GM18868 (cell line): ENCODE measurements around the gene FARS2.

ENCODE experiments used
- ATAC-seq: cut with Tn5 transposase; IDR thresholded peaks from one replicate; pipeline ENCODE4 v1.9.1; 2021; ENCODE audit warnings: mild to moderate bottlenecking, moderate library complexity; ENCODE audit not compliant: unreplicated experiment

The FARS2 gene

DNA sequence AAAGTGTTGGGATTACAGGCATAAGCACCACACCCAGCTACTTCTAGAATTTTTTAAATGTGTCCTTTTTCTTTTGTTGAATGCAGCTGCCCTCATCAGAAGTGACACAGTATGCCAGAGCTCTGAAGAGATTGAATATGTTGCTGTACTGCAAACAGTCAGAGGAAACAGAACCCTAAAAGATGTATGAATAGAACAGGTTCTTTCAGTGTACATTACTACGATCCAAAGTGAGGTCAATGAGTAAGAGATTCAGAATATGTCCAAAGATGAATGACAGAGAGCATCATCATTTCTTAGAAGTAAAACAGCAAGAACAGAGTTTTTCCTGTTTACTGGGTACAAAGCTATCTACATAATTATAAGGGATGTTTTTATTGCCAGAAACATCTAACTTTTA, 476.9 kb downstream of the FARS2 start:
- ATAC-seq: no peak

DNA sequence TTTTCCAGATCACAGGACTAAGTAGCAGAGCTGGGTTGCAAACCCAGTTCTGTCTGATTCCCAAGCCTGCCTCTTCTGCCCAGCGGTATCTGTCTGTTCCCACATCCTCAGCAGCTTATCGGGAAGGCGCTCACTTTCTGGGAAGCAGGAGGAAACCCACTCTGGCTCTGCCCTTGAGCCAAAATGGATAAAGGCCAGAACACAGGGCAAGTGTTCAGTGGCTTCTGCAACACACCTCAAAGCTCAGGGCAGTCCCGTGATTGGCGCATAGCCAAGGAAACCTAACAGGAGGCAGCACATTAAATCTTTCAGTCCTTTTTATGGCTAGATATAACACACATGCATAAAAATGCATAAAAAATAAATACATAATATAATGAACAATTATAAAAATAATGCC, 483.2 kb downstream of the FARS2 start:
- no peak for ATAC-seq

GRCh38 chr6:5745081-5745480, 483.8 kb downstream of the FARS2 start:
- ATAC-seq: no peak

GRCh38 chr6:5746053-5746758, 484.9 kb downstream of the FARS2 start:
- ATAC-seq: no peak

GRCh38 chr6:5746759-5747130, 485.4 kb downstream of the FARS2 start:
- ATAC-seq: no peak

GRCh38 chr6:5747379-5747778, 486.1 kb downstream of the FARS2 start:
- ATAC-seq: no peak

DNA sequence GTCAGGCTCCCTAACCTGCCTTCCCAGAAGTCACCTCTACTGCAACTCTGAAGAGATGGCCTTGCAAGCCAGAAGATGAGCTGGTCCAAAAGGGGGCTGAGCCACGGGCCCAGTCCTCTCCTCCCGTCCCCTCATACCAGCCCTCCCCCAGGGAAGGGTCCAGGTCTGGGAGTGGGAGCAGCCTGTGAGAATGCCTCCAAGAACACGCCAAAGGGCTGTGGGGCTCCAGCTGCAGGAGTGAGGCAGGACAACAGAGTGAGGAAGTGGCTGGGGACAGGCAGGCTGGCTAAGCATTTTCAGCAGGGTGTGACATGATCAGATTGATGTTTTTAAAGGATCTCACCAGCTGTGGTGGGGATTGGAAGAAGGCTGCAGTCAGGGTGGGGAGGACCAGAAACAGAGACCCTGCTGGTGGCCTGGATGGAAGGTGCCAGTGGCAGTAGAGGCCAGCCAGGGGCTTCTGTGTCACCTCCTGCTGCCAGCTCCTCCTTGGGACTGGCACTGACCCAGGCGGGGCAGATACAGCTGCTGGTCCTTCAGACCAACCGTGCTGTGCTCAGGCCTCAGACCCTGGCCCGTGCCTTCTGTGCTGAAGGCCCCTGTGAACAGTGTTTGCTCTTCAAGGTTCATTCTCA, 487.8 kb downstream of the FARS2 start:
- ATAC-seq: no peak

DNA sequence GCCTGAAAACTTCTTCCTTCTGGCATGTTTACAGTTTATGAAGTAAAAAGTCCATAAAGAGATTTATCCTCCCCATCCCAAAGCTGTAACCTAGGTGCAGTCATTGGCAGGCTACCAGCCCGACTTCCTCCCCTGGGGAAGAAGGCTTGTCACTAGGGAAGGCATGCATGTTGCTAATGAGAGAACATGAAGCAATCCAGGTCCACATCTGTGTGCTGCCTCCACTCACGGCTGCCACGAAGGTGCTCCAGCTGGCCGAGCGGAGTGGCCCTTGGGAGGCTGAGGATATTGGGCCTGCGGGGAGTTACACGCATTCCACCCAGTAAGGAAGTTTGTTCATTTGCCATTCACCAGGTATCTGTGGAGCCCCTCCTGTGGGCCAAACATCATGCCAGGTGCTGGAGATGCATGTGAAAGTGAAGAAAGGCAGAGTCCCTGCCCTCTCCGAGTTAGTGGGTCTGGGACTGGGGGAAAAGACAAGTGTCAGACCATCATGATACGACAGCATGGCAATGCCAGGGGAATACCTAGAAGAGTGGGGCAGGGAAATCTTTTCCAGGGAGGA, 488.4 kb downstream of the FARS2 start:
- no peak for ATAC-seq

DNA sequence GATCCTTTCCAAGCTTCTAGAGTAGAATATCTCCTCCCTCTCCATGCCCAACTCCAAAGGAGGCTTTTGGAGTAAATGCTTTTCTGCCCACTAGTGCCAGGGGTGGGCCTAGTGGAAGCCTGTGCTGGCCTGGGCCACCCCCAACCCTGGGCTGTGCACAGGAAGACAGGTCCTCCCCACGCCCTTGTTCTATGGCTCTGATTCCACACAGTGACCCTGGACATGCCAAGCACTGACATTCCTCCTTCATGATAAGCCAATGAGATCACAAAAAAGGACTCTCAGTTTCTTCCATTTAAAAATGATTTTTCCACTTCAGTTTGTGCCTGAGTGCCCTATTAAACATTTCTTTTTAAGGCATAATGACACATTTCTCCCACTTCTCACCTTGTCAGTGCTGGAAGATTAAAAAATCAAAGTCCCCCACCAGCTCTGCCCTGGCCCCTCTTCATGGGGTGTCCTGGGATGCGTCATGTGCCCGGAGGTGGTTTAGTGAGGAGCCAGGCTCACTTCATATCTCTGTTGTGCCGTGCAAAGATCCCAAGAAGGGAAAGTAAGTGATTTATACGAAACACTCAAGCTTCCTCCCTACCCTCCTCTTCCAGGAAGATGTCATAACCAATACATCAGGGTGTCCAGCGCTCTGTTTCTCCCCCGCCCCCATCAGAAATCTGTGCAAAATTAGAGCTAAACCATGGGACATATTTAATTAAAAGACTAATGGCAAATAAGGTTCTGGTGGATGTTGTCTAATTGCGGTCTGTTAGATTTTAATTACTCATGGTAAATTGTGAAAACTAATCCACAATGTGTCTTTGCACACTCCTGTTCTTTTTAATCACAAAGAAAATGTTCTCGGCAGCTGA, 490.4 kb downstream of the FARS2 start:
- no peak for ATAC-seq

GRCh38 chr6:5752391-5752680, 491.0 kb downstream of the FARS2 start:
- no peak for ATAC-seq

GRCh38 chr6:5753209-5753608, 491.9 kb downstream of the FARS2 start:
- no peak for ATAC-seq

- no peak for ATAC-seq
Measured at GRCh38 chr6:5754904-5755303, 493.6 kb downstream of the FARS2 start.

- ATAC-seq: no peak
Measured at GRCh38 chr6:5759571-5759970, 498.3 kb downstream of the FARS2 start.

DNA sequence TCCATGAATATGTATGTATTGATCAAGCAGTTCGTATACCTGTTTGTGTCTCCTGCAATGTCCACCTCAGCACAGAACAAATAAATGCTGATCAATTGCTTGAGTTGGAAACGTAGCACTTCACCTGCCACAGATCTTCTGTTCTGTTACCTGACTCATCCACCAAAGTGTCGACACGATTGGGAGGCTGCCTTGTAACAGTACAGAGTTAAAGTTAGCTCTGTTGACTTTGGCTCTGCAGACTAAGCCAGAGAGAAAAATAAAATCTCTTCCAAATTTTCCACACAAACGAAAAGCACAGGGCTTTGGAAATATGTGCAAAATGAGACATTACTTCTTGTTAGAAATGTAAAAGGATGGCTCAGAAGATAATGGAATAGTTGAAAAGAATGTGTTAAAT, 500.1 kb downstream of the FARS2 start:
- ATAC-seq: no peak

DNA sequence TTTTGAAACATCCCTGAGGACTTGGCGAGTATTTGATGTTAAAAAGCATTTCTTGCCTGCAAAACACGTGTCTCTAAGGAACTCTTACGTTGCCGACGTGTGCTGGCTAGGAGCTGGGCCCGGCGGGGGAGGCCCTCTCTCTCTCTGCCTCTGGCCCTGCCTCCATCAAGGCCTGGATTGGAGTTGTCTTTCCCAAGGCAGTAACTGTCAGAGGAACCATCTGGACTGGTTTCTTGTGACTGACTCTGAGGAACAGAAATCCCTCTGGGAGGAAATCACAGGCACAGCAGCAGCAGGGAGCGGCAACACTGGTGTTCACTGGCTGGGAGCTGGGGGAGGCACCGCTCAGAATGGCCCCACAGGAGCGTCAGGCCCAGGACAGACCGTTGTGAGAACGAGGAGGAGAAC, 501.3 kb downstream of the FARS2 start:
- no peak for ATAC-seq

DNA sequence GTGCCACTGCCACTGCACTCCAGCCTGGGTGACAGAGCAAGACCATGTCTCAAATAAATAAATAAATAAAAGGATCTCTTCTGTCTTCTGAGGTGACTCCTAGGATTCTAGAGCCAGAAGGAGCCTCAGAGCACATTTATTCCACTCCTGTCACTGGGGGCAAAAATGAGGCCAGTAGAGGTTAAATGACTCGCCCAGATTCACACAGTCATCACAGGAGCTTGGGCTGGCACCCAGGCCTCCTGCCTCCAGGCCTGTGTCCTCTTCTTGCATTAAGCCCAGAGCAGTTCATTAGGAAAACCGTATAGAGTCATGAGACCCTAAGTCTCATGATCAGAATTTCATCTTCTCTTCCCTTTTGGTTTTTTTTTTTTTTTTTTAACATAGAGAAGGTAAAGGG, 502.1 kb downstream of the FARS2 start:
- ATAC-seq: no peak

DNA sequence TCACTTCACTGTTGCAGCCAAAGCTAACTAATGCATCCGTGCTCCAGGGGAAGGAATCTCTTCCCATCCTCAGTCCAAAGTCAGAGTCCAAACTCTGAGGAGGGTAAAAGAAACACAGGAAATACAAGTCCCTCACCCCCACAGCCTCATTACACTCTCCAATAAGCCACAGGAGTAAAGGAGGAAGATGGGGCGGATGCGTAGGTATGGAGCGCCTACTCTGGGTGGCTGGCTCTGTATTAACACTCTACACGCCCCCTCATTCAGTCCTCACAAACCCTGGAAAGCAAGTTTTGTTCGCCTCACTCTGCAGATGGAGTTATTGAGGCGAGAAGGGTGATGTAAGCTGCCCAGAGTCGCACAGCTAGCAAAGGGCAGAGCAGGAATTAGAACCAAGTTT, 502.6 kb downstream of the FARS2 start:
- ATAC-seq: peak; percentile 65

DNA sequence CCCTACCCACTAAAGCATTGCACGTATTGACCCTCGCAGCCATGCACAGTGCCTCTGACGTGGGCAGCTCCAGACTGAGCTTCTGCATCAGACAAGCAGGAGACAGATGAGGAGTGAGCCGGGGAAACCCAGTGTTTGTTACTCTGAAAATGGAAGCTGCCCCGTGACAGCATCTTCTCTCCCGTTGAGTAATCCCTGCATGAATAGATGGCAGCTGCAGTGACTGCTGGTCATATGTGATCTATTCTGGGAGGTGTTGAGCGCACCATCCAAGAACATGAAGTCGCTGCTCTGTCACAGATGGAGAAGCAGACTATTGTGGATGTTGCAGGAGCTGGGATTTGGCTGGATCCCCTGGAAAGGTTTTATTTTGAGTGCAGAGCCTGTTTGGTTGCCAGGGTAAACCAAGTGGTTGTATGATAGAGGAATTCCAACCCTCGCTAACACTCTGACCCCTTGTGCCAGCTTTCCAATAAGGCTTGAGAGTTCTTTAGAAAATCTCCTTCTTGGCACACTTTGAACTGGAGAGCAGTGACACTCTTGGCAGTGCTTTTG, 503.2 kb downstream of the FARS2 start:
- peak; percentile 83 for ATAC-seq

GRCh38 chr6:5765141-5765760, 503.9 kb downstream of the FARS2 start:
- ATAC-seq: no peak

DNA sequence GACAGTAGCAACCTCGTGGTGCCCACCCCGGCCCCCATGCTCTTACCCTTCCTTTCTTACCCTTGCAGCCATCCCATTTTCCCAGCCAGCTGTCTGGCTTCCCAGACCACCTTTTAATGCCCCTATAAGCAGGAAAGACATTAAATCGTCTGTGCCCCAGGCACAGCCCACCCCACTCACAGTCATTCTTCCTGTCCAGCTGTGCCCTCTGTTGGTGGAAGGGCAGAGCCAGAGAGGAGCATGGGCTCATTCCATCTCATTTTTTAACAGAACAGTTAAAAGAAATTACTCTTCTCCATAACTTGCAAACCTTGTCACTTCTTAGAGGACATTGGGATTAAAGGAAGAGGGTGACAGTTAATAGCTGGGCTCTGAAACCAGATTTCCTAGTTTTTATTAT, 504.9 kb downstream of the FARS2 start:
- no peak for ATAC-seq

DNA sequence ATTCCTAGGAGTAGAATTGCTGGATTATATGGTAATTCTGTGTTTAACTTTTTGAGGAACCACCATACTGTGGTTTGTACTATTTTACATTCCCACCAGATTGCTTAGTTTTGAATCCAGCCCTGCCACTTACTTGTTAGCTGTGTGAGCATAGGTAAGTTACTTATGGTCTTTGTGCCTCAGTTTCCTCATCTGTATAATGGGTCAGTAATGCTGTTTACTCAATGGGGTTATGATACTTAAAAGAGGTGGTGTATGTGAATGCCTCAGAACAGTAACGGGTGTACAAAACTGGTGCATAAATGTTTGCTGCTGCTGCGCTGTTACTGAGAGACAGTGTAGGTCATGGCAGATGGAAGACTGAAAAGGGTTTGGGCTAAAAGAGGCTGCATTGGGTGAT, 506.2 kb downstream of the FARS2 start:
- ATAC-seq: no peak
